Smooth muscle cell (in vitro differentiated cells): Measurements from ENCODE around the gene HS1BP3. TPM values are rescaled to one million over a fixed set of nuclear protein-coding genes. Genes with fewer than 3 reads are reported as not detected.

ENCODE experiments used
- DNase-seq: peaks from one replicate; lab custom pipeline; 2025; ENCODE audit not compliant: unreplicated experiment; lab: John Stamatoyannopoulos, UW
- H2AFZ ChIP-seq: fragments of 200-600 bp; sonication (generic); 2 replicates; pipeline ENCODE4 v1.6.0; 2016; ENCODE audit warnings: antibody characterized with exemption, low read depth, mild to moderate bottlenecking
- H3F3A ChIP-seq: fragments of 200-600 bp; sonication (generic); 2 replicates; pipeline ENCODE4 v1.6.0; 2017; ENCODE audit warnings: antibody characterized with exemption, low read depth
- H3K27ac ChIP-seq: fragments of 200-600 bp; sonication (generic); 2 replicates; pipeline ENCODE4 v1.5.1; 2016; ENCODE audit warnings: low read depth, mild to moderate bottlenecking
- H3K27me3 ChIP-seq: fragments of 200-600 bp; sonication (generic); 2 replicates; pipeline ENCODE4 v1.6.1; 2016; ENCODE audit warnings: low read depth, mild to moderate bottlenecking
- H3K36me3 ChIP-seq: fragments of 200-600 bp; sonication (generic); 2 replicates; pipeline ENCODE4 v1.5.1; 2016; ENCODE audit warnings: low read depth
- H3K4me1 ChIP-seq: fragments of 200-600 bp; sonication (generic); 2 replicates; pipeline ENCODE4 v1.5.1; 2016; ENCODE audit warnings: low read depth
- H3K4me2 ChIP-seq: fragments of 200-600 bp; sonication (generic); 2 replicates; pipeline ENCODE4 v1.6.0; 2016; ENCODE audit warnings: mild to moderate bottlenecking
- H3K4me3 ChIP-seq: fragments of 200-600 bp; sonication (generic); 2 replicates; pipeline ENCODE4 v1.5.1; 2016; ENCODE audit warnings: mild to moderate bottlenecking
- H3K79me2 ChIP-seq: fragments of 200-600 bp; sonication (generic); 2 replicates; pipeline ENCODE4 v1.6.0; 2016; ENCODE audit warnings: low read depth, mild to moderate bottlenecking
- H3K9ac ChIP-seq: fragments of 200-600 bp; sonication (generic); 2 replicates; pipeline ENCODE4 v1.6.0; 2016; ENCODE audit warnings: low read depth
- H3K9me3 ChIP-seq: fragments of 200-600 bp; sonication (generic); replicated peaks from 2 replicates; pipeline ENCODE4 v1.5.1; 2016; ENCODE audit warnings: low read depth
- H4K20me1 ChIP-seq: fragments of 200-600 bp; sonication (generic); 2 replicates; pipeline ENCODE4 v1.6.0; 2016; ENCODE audit warnings: low read depth
- CTCF ChIP-seq: fragments of 200-600 bp; sonication (generic); IDR thresholded peaks from 2 replicates; pipeline ENCODE4 v1.5.1; 2017; ENCODE audit warnings: borderline replicate concordance, mild to moderate bottlenecking, antibody characterized with exemption; ENCODE audit not compliant: insufficient read depth, poor library complexity, severe bottlenecking
- WGBS: methylation state at CpG from one replicate; pipeline ENCODE4 v1.1.7; 2016; ENCODE audit warnings: low lambda C conversion rate; 5-methylcytosine and 5-hydroxymethylcytosine counted together
- polyA plus RNA-seq: library from polyadenylated mRNA; unstranded; fragments of >200 nt; fragmentation: Nextera tagmentation; extraction: Ambion mirVana; gene quantifications from 2 replicates; pipeline ENCODE4 v1.2.1, GENCODE V29; 2016
- total RNA-seq: library from RNA; depleted of rRNA; stranded (reverse); fragments of >200 nt; gene quantifications from 2 replicates; pipeline ENCODE4 v1.2.3, GENCODE V29; 2014

HS1BP3 gene
- total and polyA plus RNA-seq, 2 experiments from 2014 or later = 9.3 to 20.4 TPM

DNA sequence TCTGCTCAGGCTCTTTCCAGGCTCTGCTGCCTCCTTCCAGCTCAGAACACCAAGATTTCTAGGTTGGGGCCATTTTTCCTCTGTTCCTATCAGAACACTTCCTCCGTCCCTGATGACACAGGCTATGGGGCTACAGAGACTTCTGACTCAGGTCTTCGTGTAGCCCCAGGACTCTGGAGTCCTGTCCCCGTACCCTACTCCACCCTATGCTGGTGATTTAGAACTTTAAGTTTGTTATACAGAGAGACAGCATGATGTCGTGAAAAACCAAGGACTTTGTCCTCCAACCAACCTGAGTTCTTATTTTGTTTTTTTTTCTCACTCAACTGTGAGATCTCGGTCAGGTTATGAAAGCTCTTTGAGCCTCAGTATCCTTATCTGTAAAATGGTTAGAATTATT is 78.7 kb downstream of the HS1BP3 start:
- no peak overlapping the region for H3K27ac ChIP-seq
- H2AFZ ChIP-seq = no peak overlapping the region

DNA sequence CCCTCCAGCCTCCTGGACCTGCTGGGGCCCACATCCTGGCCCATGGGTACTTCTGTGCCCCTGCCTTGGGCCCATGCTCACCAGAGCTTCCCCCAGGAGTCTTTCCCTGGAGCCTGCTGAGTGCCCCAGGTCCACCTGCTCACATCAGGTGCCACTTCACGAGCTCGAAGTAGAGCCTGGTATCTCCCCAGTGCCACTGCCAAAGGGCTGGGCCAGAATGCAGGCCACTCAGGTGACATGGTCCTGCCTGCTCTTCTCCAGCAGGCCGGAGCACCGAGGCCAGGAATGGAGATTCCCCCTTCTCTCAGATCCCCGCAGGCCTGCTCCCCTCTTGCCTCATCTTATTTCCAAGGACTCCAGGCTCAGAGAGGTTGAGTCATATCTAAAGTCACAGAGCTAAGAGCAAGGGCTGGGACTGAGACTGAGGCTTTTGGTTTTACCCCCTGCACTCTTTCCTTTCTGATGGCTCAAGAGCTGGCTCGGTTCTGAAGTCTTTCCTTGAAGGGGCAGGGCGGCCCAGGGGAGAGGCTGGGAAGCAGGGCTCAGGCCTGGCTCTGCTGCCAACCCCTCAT is 79.2 kb downstream of the HS1BP3 start:
- Histone ChIP-seq H3K27me3 (no peaks in the 10 kb centered on the region), H3K36me3 (no peaks in the 10 kb centered on the region), H3F3A (peaks cover 8% of the 10 kb centered on the region), H3K4me1 (peaks cover 4% of the 10 kb centered on the region), H3K4me3 (no peak overlapping the region), H3K9ac (no peak overlapping the region), H3K27ac (no peak overlapping the region), H3K4me2 (no peak overlapping the region), H3K9me3 (no peaks in the 10 kb centered on the region), H2AFZ (no peak overlapping the region), H3K79me2 (no peaks in the 10 kb centered on the region), H4K20me1 (no peaks in the 10 kb centered on the region)
- WGBS = 87% methylated on average over 7 of the region's 7 CpGs
- no peak for TF ChIP-seq CTCF
- no peak for DNase-seq

More for the DNA sequence above, 78.7 kb downstream of the HS1BP3 start:
- Histone ChIP-seq H3F3A (peaks cover 8% of the 10 kb centered on the region), H3K9ac (no peak overlapping the region), H3K36me3 (no peaks in the 10 kb centered on the region), H3K27me3 (no peaks in the 10 kb centered on the region), H3K4me2 (no peak overlapping the region), H3K79me2 (no peaks in the 10 kb centered on the region), H3K4me1 (peaks cover under 1% of the 10 kb centered on the region), H3K9me3 (no peaks in the 10 kb centered on the region), H3K4me3 (no peak overlapping the region), H4K20me1 (no peaks in the 10 kb centered on the region)
- no peak for DNase-seq
- 89% methylated on average over 5 of the region's 5 CpGs for WGBS
- TF ChIP-seq CTCF = no peak

DNA sequence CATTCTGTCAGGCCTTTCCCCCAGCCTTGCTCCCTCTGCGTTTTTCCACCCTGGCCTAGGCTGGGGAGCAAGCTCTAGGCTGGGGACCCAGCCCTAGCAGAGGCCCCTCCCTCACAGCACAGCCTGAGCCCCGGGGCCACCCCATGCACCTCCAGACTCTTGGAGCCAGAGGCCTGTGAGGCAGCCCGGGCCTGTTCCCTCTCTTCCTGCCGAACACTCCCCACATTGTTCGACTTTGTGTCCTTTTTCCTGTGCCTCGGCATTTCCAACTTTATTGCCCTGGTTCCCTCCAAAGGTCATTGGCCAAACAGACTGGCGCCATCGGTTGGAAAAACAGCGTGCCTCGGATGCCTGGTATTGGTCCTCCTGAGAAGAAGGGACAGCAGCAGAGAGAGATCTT is 79.7 kb downstream of the HS1BP3 start:
- no peaks in the 10 kb centered on the region for H3K27me3 ChIP-seq
- no peak for DNase-seq
- no peaks in the 10 kb centered on the region for H3K36me3 ChIP-seq
- H3K79me2 ChIP-seq = no peaks in the 10 kb centered on the region
- no peak overlapping the region for H3K9ac ChIP-seq
- WGBS = 93% methylated on average over 10 of the region's 10 CpGs
- no peak overlapping the region for H2AFZ ChIP-seq
- H3K9me3 ChIP-seq = no peaks in the 10 kb centered on the region
- H3K27ac ChIP-seq = no peak overlapping the region
- no peak overlapping the region for H3K4me2 ChIP-seq
- H3K4me1 ChIP-seq = peaks cover 4% of the 10 kb centered on the region
- H3K4me3 ChIP-seq = no peak overlapping the region
- H4K20me1 ChIP-seq = no peaks in the 10 kb centered on the region
- no peak for TF ChIP-seq CTCF
- peaks cover 8% of the 10 kb centered on the region for H3F3A ChIP-seq

- Histone ChIP-seq H3K4me2 (no peak overlapping the region), H3K4me3 (no peak overlapping the region), H4K20me1 (no peaks in the 10 kb centered on the region), H3K4me1 (peaks cover 4% of the 10 kb centered on the region), H2AFZ (no peak overlapping the region), H3K36me3 (no peaks in the 10 kb centered on the region), H3F3A (peaks cover 8% of the 10 kb centered on the region), H3K27me3 (no peaks in the 10 kb centered on the region), H3K27ac (no peak overlapping the region), H3K9ac (no peak overlapping the region), H3K79me2 (no peaks in the 10 kb centered on the region), H3K9me3 (no peaks in the 10 kb centered on the region)
- no peak for DNase-seq
- no peak for TF ChIP-seq CTCF
- WGBS = 97% methylated on average over 6 of the region's 6 CpGs
Measured at GRCh38 chr2:20570249-20570648, 80.6 kb downstream of the HS1BP3 start.
